K562 (cell line): Measurements from ENCODE around the gene C3. TPM values are rescaled to one million over a fixed set of nuclear protein-coding genes. Genes with fewer than 3 reads are reported as not detected.

Experiments used
- CEBPB ChIP-seq: fragments of 450-650 bp; IDR thresholded peaks from 2 replicates; pipeline ENCODE4 v1.6.1; 2016; ENCODE audit warnings: missing genetic modification characterization, missing compliant biosample characterization
- CXXC5 ChIP-seq: fragments of 250-450 bp; sonication (Bioruptor Pico); IDR thresholded peaks from 2 replicates; pipeline ENCODE4 v1.8.0; 2022; ENCODE audit warnings: inconsistent platforms, mild to moderate bottlenecking, moderate library complexity
- DDX20 ChIP-seq: fragments of 450-650 bp; IDR thresholded peaks from 2 replicates; pipeline ENCODE4 v1.6.1; 2016; ENCODE audit warnings: missing genetic modification characterization, low read depth, mild to moderate bottlenecking, missing compliant biosample characterization, moderate library complexity
- GTF2E2 ChIP-seq: fragments of 200-800 bp; sonication (Bioruptor generic); IDR thresholded peaks from 2 replicates; pipeline ENCODE4 v1.6.1; 2016; ENCODE audit warnings: missing genetic modification characterization, missing compliant biosample characterization
- JUND ChIP-seq, 2 experiments: IDR thresholded peaks; 2 replicates in 1 of 2; 3 replicates in 1 of 2; pipeline ENCODE4 v1.6.1; 2011; ENCODE audit warnings: borderline replicate concordance in 2 of 2, low read depth in 2 of 2, low read length in 2 of 2, improper control_type of control experiment in 1 of 2, missing biosample characterization in 1 of 2, missing genetic modification characterization in 1 of 2, missing genetic modification reagents in 1 of 2
- OTX1 ChIP-seq: fragments of 450-650 bp; formaldehyde crosslinking; IDR thresholded peaks from 2 replicates; pipeline ENCODE4 v1.4.0; 2022; ENCODE audit warnings: mild to moderate bottlenecking
- POU5F1 ChIP-seq: fragments of 150-350 bp; IDR thresholded peaks from 2 replicates; pipeline ENCODE4 v1.6.1; 2014; ENCODE audit warnings: borderline replicate concordance, low read length, low read depth, mild to moderate bottlenecking; ENCODE audit not compliant: partially characterized antibody
- SRSF3 ChIP-seq: fragments of 200-400 bp; formaldehyde crosslinking; IDR thresholded peaks from 2 replicates; pipeline ENCODE4 v1.6.1; 2016; ENCODE audit warnings: mild to moderate bottlenecking, low read length, moderate library complexity; ENCODE audit not compliant: insufficient read depth
- TCFL5 ChIP-seq: fragments of 250-450 bp; sonication (Bioruptor Pico); conservative IDR thresholded peaks from 2 replicates; pipeline ENCODE4 v1.6.1; 2021; ENCODE audit warnings: mild to moderate bottlenecking, moderate library complexity, matching md5 sums
- TSHZ1 ChIP-seq: fragments of 250-450 bp; sonication (Bioruptor Pico); IDR thresholded peaks from 2 replicates; pipeline ENCODE4 v1.4.0; 2020; ENCODE audit warnings: mild to moderate bottlenecking, moderate library complexity
- ZHX1 ChIP-seq: fragments of 150-350 bp; conservative IDR thresholded peaks from 2 replicates; pipeline ENCODE4 v1.6.1; 2014; ENCODE audit warnings: low read length
- ZNF280A ChIP-seq: fragments of 450-650 bp; IDR thresholded peaks from 2 replicates; pipeline ENCODE4 v1.6.1; 2018; ENCODE audit warnings: mild to moderate bottlenecking, low read depth; ENCODE audit not compliant: partially characterized antibody
- ZNF518B ChIP-seq: fragments of 250-450 bp; sonication (Bioruptor Pico); IDR thresholded peaks from 2 replicates; pipeline ENCODE4 v1.5.0; 2021; ENCODE audit warnings: mild to moderate bottlenecking, moderate library complexity
- polyA plus RNA-seq, 8 experiments: library from polyadenylated mRNA; depleted of rRNA in 4 of 8; stranded (reverse) in 5 of 8; unstranded in 3 of 8; fragments of >200 nt; fragmentation: Nextera tagmentation in 2 of 8; fragmentation: Illumina TruSeq in 1 of 8; extraction: Ambion mirVana in 2 of 8; extraction: Trizol in 1 of 8; gene quantifications; 2 replicates each; pipeline versions ENCODE4 v1.2.1 to v1.2.3, GENCODE V29; 2011 to 2014; ENCODE audit warnings: inconsistent platforms in 1 of 8, missing spikeins in 1 of 8
- total RNA-seq, 7 experiments: library from RNA; depleted of rRNA in 6 of 7; stranded (reverse); fragments of >200 nt in 6 of 7; fragmentation: Illumina TruSeq in 2 of 7; extraction: Trizol in 2 of 7; gene quantifications; 2 replicates each; pipeline versions ENCODE4 v1.2.1 to v1.2.3, GENCODE V29; 2011 to 2021; ENCODE audit warnings: low replicate concordance in 1 of 7

C3 gene
- total and polyA plus RNA-seq, 9 of the 15 experiments (the other 6 are each of a cell fraction or from before 2014, with no cell fraction given): 0.59 to 10.6 (median 2.2) TPM

GRCh38 chr19:6737284-6737872 is 16.9 kb upstream of the C3 start, which contains the start of gene GPR108 (continued):
- TF ChIP-seq JUND (IDR thresholded peaks at IDR 0.05; ENCODE audit: borderline replicate concordance, low read depth, low read length) (peak; percentile 100), JUND (tag; IDR thresholded peaks at IDR 0.05; ENCODE audit: borderline replicate concordance, low read depth, low read length) (no peak), POU5F1 (no peak), SRSF3 (no peak), OTX1 (CRISPR knock-in tag) (0 out of 2 replicates have a peak, but pooled peaks have one; percentile 32), TCFL5 (CRISPR knock-in tag) (no peak), GTF2E2 (tag) (no peak), CXXC5 (peak; percentile 62; the same call in 1 of the 2 replicates), CEBPB (peak; percentile 83), ZHX1 (no peak), TSHZ1 (CRISPR knock-in tag) (no peak), DDX20 (no peak), ZNF280A (no peak), ZNF518B (CRISPR knock-in tag) (no peak)
